Esophagus squamous epithelium (tissue), 4 donors: ENCODE data around the gene ZFPM1.

Experiments
- POLR2A ChIP-seq, 4 donors: fragments of 450-650 bp; IDR thresholded peaks; one replicate each; pipeline ENCODE4 v1.6.1; 2017; ENCODE audit warnings: antibody characterized with exemption in 4 of 4, mild to moderate bottlenecking in 4 of 4, moderate library complexity in 3 of 4
- TF ChIP-seq, protein P1 (sequence below), 6 experiments: fragments of 450-650 bp in 4 of 6; fragments of 200-600 bp in 2 of 6; sonication (generic) in 2 of 6; IDR thresholded peaks; one replicate each; pipeline ENCODE4 v1.5.1; 2016 to 2019; ENCODE audit warnings: antibody characterized with exemption in 6 of 6, mild to moderate bottlenecking in 4 of 6, moderate library complexity in 4 of 6

DNA sequence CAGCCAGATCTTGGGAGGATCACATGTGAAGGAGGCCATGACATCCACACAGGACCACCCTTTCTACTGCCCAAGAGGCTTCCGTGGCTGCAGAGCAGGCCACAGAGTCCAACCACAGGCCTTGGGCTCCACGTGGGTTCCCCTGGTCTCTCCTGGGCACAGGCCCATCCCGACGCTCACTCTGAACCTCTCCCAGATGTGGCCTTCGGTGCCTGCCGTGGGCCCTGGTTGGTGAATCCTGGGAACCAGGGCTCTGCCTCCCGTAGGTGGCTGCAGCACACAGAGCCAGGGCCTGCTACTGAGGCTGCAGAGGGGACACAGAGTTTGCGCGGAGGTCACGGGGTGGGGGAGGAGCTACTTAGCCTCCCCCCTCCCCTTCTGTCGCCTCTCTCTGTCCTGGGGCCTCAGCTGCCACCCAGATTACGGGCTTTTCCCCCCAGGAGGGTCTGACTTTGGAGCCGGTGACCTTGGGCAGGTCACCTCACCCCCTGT is 55.3 kb downstream of the ZFPM1 start:
- TF ChIP-seq, protein P1, sequence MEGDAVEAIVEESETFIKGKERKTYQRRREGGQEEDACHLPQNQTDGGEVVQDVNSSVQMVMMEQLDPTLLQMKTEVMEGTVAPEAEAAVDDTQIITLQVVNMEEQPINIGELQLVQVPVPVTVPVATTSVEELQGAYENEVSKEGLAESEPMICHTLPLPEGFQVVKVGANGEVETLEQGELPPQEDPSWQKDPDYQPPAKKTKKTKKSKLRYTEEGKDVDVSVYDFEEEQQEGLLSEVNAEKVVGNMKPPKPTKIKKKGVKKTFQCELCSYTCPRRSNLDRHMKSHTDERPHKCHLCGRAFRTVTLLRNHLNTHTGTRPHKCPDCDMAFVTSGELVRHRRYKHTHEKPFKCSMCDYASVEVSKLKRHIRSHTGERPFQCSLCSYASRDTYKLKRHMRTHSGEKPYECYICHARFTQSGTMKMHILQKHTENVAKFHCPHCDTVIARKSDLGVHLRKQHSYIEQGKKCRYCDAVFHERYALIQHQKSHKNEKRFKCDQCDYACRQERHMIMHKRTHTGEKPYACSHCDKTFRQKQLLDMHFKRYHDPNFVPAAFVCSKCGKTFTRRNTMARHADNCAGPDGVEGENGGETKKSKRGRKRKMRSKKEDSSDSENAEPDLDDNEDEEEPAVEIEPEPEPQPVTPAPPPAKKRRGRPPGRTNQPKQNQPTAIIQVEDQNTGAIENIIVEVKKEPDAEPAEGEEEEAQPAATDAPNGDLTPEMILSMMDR (IDR thresholded peaks at IDR 0.05), result no peak
- no peak for TF ChIP-seq POLR2A (IDR thresholded peaks at IDR 0.05)
